Measurements from ENCODE around the gene FRMD3.

GRCh38 chr9:83294816-83295215 lies 243.4 kb downstream of the FRMD3 start:
- TF ChIP-seq E2F5 (CRISPR knock-in tag; IDR thresholded peaks at IDR 0.05) (no peak), MAX (CRISPR knock-in tag; IDR thresholded peaks at IDR 0.05) (no peak), CTCF (IDR thresholded peaks at IDR 0.05) (no peak), ELF4 (CRISPR knock-in tag; IDR thresholded peaks at IDR 0.05; ENCODE audit: low read depth) (no peak)

Data from WTC11 (cell line).